Keratinocyte (primary cell): ENCODE measurements around the gene PTPRD. TPM values are rescaled to one million over a fixed set of nuclear protein-coding genes. Genes with fewer than 3 reads are reported as not detected.

ENCODE experiments used
- DNase-seq: peaks from one replicate; pipeline ENCODE4 v3.0.0-alpha.2; 2011; ENCODE audit warnings: low read depth, missing footprints, low spot score
- FAIRE-seq: peaks from 2 replicates; lab custom pipeline; 2011; peaks lifted over from hg19 to GRCh38; lab: Jason Lieb, UNC
- H2AFZ ChIP-seq: 2 replicates; pipeline ENCODE4 v1.6.0; 2012; ENCODE audit warnings: low read length, control low read depth, inconsistent platforms; ENCODE audit not compliant: control insufficient read depth
- H3K27ac ChIP-seq: 2 replicates; pipeline ENCODE4 v1.5.1; 2011; ENCODE audit warnings: low read length; ENCODE audit not compliant: control insufficient read depth, insufficient read depth
- H3K27me3 ChIP-seq: 3 replicates; pipeline ENCODE4 v1.6.0; 2011; ENCODE audit warnings: low read length; ENCODE audit not compliant: control insufficient read depth, insufficient read depth; ENCODE audit errors: extremely low read depth
- H3K36me3 ChIP-seq, 2 experiments: 2 replicates in 1 of 2; 3 replicates in 1 of 2; pipeline ENCODE4 v1.5.1; 2011; ENCODE audit warnings: low read length in 2 of 2, mild to moderate bottlenecking in 1 of 2; ENCODE audit not compliant: control insufficient read depth in 2 of 2, insufficient read depth in 2 of 2; ENCODE audit errors: extremely low read depth in 1 of 2
- H3K4me1 ChIP-seq: 3 replicates; pipeline ENCODE4 v1.5.1; 2011; ENCODE audit warnings: low read length; ENCODE audit not compliant: control insufficient read depth, insufficient read depth; ENCODE audit errors: extremely low read depth
- H3K4me2 ChIP-seq: 3 replicates; pipeline ENCODE4 v1.6.0; 2011; ENCODE audit warnings: low read depth, low read length; ENCODE audit not compliant: control insufficient read depth, insufficient read depth; ENCODE audit errors: extremely low read depth
- H3K4me3 ChIP-seq, 3 experiments: fragments of 200-600 bp in 1 of 3; sonication (generic) in 1 of 3; 2 replicates in 2 of 3; 3 replicates in 1 of 3; pipeline ENCODE4 v1.5.1; 2011 to 2016; ENCODE audit warnings: low read length in 3 of 3, mild to moderate bottlenecking in 3 of 3, control low read depth in 2 of 3, inconsistent platforms in 1 of 3, low read depth in 1 of 3, mixed read lengths in 1 of 3, mixed run types in 1 of 3, moderate library complexity in 1 of 3; ENCODE audit not compliant: control insufficient read depth in 2 of 3, insufficient read depth in 2 of 3; ENCODE audit errors: extremely low read depth in 1 of 3
- H3K79me2 ChIP-seq: 2 replicates; pipeline ENCODE4 v1.6.0; 2012; ENCODE audit warnings: low read length; ENCODE audit not compliant: control insufficient read depth, insufficient read depth
- H3K9ac ChIP-seq: 3 replicates; pipeline ENCODE4 v1.6.0; 2011; ENCODE audit warnings: low read length; ENCODE audit not compliant: control insufficient read depth, insufficient read depth; ENCODE audit errors: extremely low read depth
- H3K9me1 ChIP-seq: 3 replicates; pipeline ENCODE4 v1.6.0; 2011; ENCODE audit warnings: low read length; ENCODE audit not compliant: control insufficient read depth, insufficient read depth; ENCODE audit errors: extremely low read depth
- H3K9me3 ChIP-seq: 2 replicates; pipeline ENCODE4 v1.5.1; 2012; ENCODE audit warnings: low read depth, low read length; ENCODE audit not compliant: control insufficient read depth
- H4K20me1 ChIP-seq: 3 replicates; pipeline ENCODE4 v1.6.0; 2011; ENCODE audit warnings: low read length; ENCODE audit not compliant: control insufficient read depth, insufficient read depth; ENCODE audit errors: extremely low read depth
- CTCF ChIP-seq, 3 experiments: IDR thresholded peaks in 1 of 3; conservative IDR thresholded peaks in 1 of 3; optimal IDR thresholded peaks in 1 of 3; 2 replicates in 2 of 3; 3 replicates in 1 of 3; pipeline versions ENCODE3 to v1.5.1; 2011; ENCODE audit warnings: low read length in 3 of 3, mild to moderate bottlenecking in 3 of 3, moderate library complexity in 2 of 3, control low read depth in 1 of 3, inconsistent platforms in 1 of 3; ENCODE audit not compliant: insufficient read depth in 2 of 3; ENCODE audit errors: extremely low read depth in 1 of 3
- EZH2 ChIP-seq: IDR thresholded peaks from one replicate; pipeline ENCODE4 v1.6.1; 2012; ENCODE audit warnings: inconsistent platforms, mild to moderate bottlenecking, low read length, moderate library complexity
- dilution Hi-C: fragments of 300-500 bp; cut with MboI; formaldehyde crosslinking; loops from one replicate; pipeline ENCODE4 v1.7.0; 2020; ENCODE audit warnings: low sequenced_read_pairs; ENCODE audit not compliant: extremely low pct_ligation_motif_present
- polyA plus RNA-seq, 5 experiments: library from polyadenylated mRNA; depleted of rRNA in 3 of 5; stranded (reverse) in 3 of 5; stranded (forward) in 1 of 5; unstranded in 1 of 5; fragments of >200 nt; gene quantifications; 1 replicate in 1 of 5; 2 replicates in 3 of 5; 3 replicates in 1 of 5; pipeline versions ENCODE4 v1.2.1 to v1.2.3, GENCODE V29; 2011 to 2012; ENCODE audit warnings: missing spikeins in 2 of 5, low read depth in 1 of 5, low replicate concordance in 1 of 5

PTPRD gene
- polyA plus RNA-seq, 1 donor (not counting 4 experiments of a cell fraction or from before 2014, with no cell fraction given), result 0.10 TPM

GRCh38 chr9:8717146-8717545 lies 1895.7 kb downstream of the PTPRD start:
- DNase-seq (no peak), FAIRE-seq (no peak)
- TF ChIP-seq CTCF (optimal IDR thresholded peaks at IDR 0.05 in 1 of 3, IDR thresholded peaks at IDR 0.05 in 1 of 3, conservative IDR thresholded peaks at IDR 0.05 in 1 of 3; ENCODE audit: extremely low read depth in 1 of 3, insufficient read depth in 2 of 3, low read length in 3 of 3) (no peak), EZH2 (no peak)
- no peaks in the 10 kb centered on the region for H3K79me2 ChIP-seq
- no peaks in the 10 kb centered on the region for H3K36me3 ChIP-seq
- H3K9ac ChIP-seq, result no peak overlapping the region
- no peak overlapping the region for H3K4me3 ChIP-seq
- no peaks in the 10 kb centered on the region for H3K4me1 ChIP-seq
- no peak overlapping the region for H3K4me2 ChIP-seq
- H2AFZ ChIP-seq, result no peak overlapping the region
- H3K9me1 ChIP-seq, result no peaks in the 10 kb centered on the region
- dilution Hi-C loops, result no loop called here
- no peak overlapping the region for H3K27ac ChIP-seq
- H3K27me3 ChIP-seq, result no peaks in the 10 kb centered on the region
- H4K20me1 ChIP-seq, result no peaks in the 10 kb centered on the region
- no peaks in the 10 kb centered on the region for H3K9me3 ChIP-seq

GRCh38 chr9:8715788-8716187 lies 1897.0 kb downstream of the PTPRD start:
- Histone ChIP-seq H3K4me3 (no peak overlapping the region), H3K9ac (no peak overlapping the region), H4K20me1 (no peaks in the 10 kb centered on the region), H3K9me1 (no peaks in the 10 kb centered on the region), H3K79me2 (no peaks in the 10 kb centered on the region), H3K27ac (no peak overlapping the region), H3K36me3 (no peaks in the 10 kb centered on the region), H2AFZ (no peak overlapping the region), H3K4me1 (no peaks in the 10 kb centered on the region), H3K9me3 (no peaks in the 10 kb centered on the region), H3K4me2 (no peak overlapping the region), H3K27me3 (no peaks in the 10 kb centered on the region)
- DNase-seq, result no peak
- dilution Hi-C loops, result no loop called here
- TF ChIP-seq EZH2 (no peak), CTCF (optimal IDR thresholded peaks at IDR 0.05 in 1 of 3, IDR thresholded peaks at IDR 0.05 in 1 of 3, conservative IDR thresholded peaks at IDR 0.05 in 1 of 3; ENCODE audit: extremely low read depth in 1 of 3, insufficient read depth in 2 of 3, low read length in 3 of 3) (no peak)
- no peak for FAIRE-seq
